CD8-positive, alpha-beta memory T cell (primary cell): ENCODE measurements around the gene PHF24. TPM values are rescaled to one million over a fixed set of nuclear protein-coding genes. Genes with fewer than 3 reads are reported as not detected.
A peak's percentile ranks its signal among the peaks of the same experiment; 100 is the strongest.
"Not testable (repeated sequence)": the region's sequence is repeated elsewhere in the genome, so short reads cannot be mapped to it uniquely, and the experiment has no call there.

ENCODE experiments used
- CTCF ChIA-PET: fragments of 350-600 bp; sonication (Branson Sonifier 250); formaldehyde crosslinking; loops from one replicate; lab custom pipeline; 2021; ENCODE audit warnings: antibody characterized with exemption; lab: Charles Lee
- POLR2A ChIA-PET: fragments of 350-600 bp; sonication (Branson Sonifier 250); formaldehyde crosslinking; loops from one replicate; lab custom pipeline; 2021; ENCODE audit warnings: antibody characterized with exemption; lab: Charles Lee
- DNase-seq, 5 donors: peaks; one replicate each; pipeline versions ENCODE4 v3.0.0 to v3.0.0-alpha.2; 2020 to 2022; ENCODE audit warnings: mixed read lengths in 1 of 5
- H3K27ac ChIP-seq: one replicate; pipeline ENCODE4 v1.7.0; 2013; ENCODE audit warnings: low read depth, mild to moderate bottlenecking, low read length, moderate library complexity
- H3K27me3 ChIP-seq: 2 replicates; pipeline ENCODE4 v1.7.0; 2013; ENCODE audit warnings: low read length, mild to moderate bottlenecking; ENCODE audit not compliant: insufficient read depth, poor library complexity, severe bottlenecking
- H3K36me3 ChIP-seq: 2 replicates; pipeline ENCODE4 v1.7.0; 2013; ENCODE audit warnings: mild to moderate bottlenecking, low read length, moderate library complexity; ENCODE audit not compliant: insufficient read depth
- H3K4me1 ChIP-seq: 2 replicates; pipeline ENCODE4 v1.7.0; 2013; ENCODE audit warnings: mild to moderate bottlenecking, low read length, moderate library complexity; ENCODE audit not compliant: insufficient read depth
- H3K4me3 ChIP-seq: 2 replicates; pipeline ENCODE4 v1.7.0; 2013; ENCODE audit warnings: mild to moderate bottlenecking, low read length
- H3K9me3 ChIP-seq: 2 replicates; pipeline ENCODE4 v1.7.0; 2013; ENCODE audit warnings: mild to moderate bottlenecking, low read length
- H3K27ac Mint-ChIP-seq, 8 donors: one replicate each; pipeline ENCODE4 v1.8.0; 2020 to 2021; ENCODE audit warnings: mixed read lengths in 8 of 8, mild to moderate bottlenecking in 6 of 8, inconsistent platforms in 3 of 8, moderate library complexity in 3 of 8
- H3K27me3 Mint-ChIP-seq, 2 donors: one replicate each; pipeline ENCODE4 v1.8.0; 2020 to 2021; ENCODE audit warnings: mixed read lengths in 2 of 2, mild to moderate bottlenecking in 1 of 2, moderate library complexity in 1 of 2
- H3K36me3 Mint-ChIP-seq, 3 donors: one replicate each; pipeline ENCODE4 v1.8.0; 2020 to 2021; ENCODE audit warnings: mixed read lengths in 3 of 3, inconsistent platforms in 1 of 3, mild to moderate bottlenecking in 1 of 3
- H3K4me1 Mint-ChIP-seq, 3 donors: one replicate each; pipeline ENCODE4 v1.8.0; 2020 to 2021; ENCODE audit warnings: mixed read lengths in 3 of 3, inconsistent platforms in 1 of 3, mild to moderate bottlenecking in 1 of 3
- H3K4me3 Mint-ChIP-seq, 7 donors: one replicate each; pipeline ENCODE4 v1.8.0; 2020 to 2021; ENCODE audit warnings: mixed read lengths in 7 of 7, mild to moderate bottlenecking in 6 of 7, moderate library complexity in 4 of 7, inconsistent platforms in 2 of 7
- H3K9me3 Mint-ChIP-seq, 5 donors: one replicate each; pipeline ENCODE4 v1.8.0; 2020 to 2022; ENCODE audit warnings: mixed read lengths in 5 of 5, mild to moderate bottlenecking in 3 of 5, moderate library complexity in 2 of 5, inconsistent platforms in 1 of 5
- polyA plus RNA-seq: library from polyadenylated mRNA; unstranded; fragments of 300-500 nt; fragmentation: Illumina TruSeq; gene quantifications from one replicate; pipeline ENCODE4 v1.2.3, GENCODE V29; 2021
- total RNA-seq, 2 experiments: library from RNA; stranded (reverse); gene quantifications; one replicate each; pipeline ENCODE4 v1.2.3, GENCODE V29; 2021

PHF24 gene
- total and polyA plus RNA-seq, 3 experiments from 2014 or later: 0.04 TPM; not detected in 2

DNA sequence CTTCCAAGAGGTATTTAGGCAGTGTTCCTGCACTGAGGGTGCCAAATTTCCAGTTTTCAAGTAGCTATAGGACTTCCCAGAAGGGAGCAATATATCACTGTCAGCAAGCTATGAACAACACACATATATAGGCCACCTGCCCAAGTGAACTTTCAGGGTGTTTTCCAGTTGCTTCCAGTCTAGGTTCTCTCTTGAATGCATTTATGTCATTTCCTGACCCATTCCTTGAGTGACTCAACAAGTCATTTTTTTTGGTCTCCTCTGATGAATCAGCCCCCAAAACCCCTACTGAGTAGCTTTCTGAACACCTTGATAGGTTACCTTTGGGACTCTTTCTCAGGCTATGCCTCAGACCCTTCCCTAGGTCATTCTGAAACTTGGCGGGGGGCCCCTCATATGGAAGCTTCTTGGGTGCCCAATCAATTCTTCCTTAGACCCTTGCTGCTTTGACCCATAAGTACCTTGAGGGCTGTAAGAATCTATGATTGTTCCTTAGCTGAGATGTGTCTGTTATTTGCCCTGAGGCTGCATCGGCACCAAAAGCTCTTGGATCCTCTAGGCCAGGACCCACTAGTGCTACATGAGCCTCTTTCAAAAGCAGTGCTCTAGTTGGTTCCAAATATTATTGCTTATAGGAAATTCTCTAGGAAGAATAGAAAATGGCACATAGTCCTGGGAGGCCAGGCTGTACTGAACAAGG is 43.9 kb downstream of the PHF24 start:
- H3K9me3 Mint-ChIP-seq: no peaks in the 10 kb centered on the region

GRCh38 chr9:35002623-35003022 is 44.5 kb downstream of the PHF24 start:
- no peaks in the 10 kb centered on the region for H3K9me3 Mint-ChIP-seq
- no peak overlapping the region for H3K27ac Mint-ChIP-seq
- H3K27me3 Mint-ChIP-seq: no peaks in the 10 kb centered on the region
- Histone ChIP-seq H3K9me3 (no peaks in the 10 kb centered on the region), H3K4me1 (no peaks in the 10 kb centered on the region), H3K4me3 (no peak overlapping the region), H3K36me3 (no peaks in the 10 kb centered on the region), H3K27ac (no peak overlapping the region), H3K27me3 (no peaks in the 10 kb centered on the region)
- CTCF ChIA-PET: interaction anchor here (1.4 kb wide), 2 partner anchors 8 to 18 kb away, joined by 3 to 4 read pairs; no protein-coding TSS in a partner anchor
- H3K4me1 Mint-ChIP-seq: no peaks in the 10 kb centered on the region
- DNase-seq: no peak
- H3K4me3 Mint-ChIP-seq: no peak overlapping the region
- H3K36me3 Mint-ChIP-seq: peaks cover 0 to 10% (median 0%) of the 10 kb centered on the region in 3 donors
- POLR2A ChIA-PET: no interaction called here

More for the DNA sequence above, 43.9 kb downstream of the PHF24 start:
- no peaks in the 10 kb centered on the region for H3K36me3 ChIP-seq
- ChIA-PET CTCF (interaction anchor here (1.4 kb wide), 2 partner anchors 8 to 17 kb away, joined by 3 to 4 read pairs; no protein-coding TSS in a partner anchor), POLR2A (no interaction called here)
- H3K4me3 ChIP-seq: no peak overlapping the region
- no peak overlapping the region for H3K4me3 Mint-ChIP-seq
- H3K27ac ChIP-seq: peak overlapping the region; percentile 12
- DNase-seq: no peak
- H3K4me1 Mint-ChIP-seq: no peaks in the 10 kb centered on the region
- H3K27me3 Mint-ChIP-seq: no peaks in the 10 kb centered on the region
- peaks cover 0 to 5% (median 2%) of the 10 kb centered on the region in 3 donors for H3K36me3 Mint-ChIP-seq
- no peaks in the 10 kb centered on the region for H3K9me3 ChIP-seq
- no peak overlapping the region for H3K27ac Mint-ChIP-seq
- H3K27me3 ChIP-seq: no peaks in the 10 kb centered on the region
- no peaks in the 10 kb centered on the region for H3K4me1 ChIP-seq

- H3K36me3 ChIP-seq, H3K4me1 Mint-ChIP-seq, H3K27me3 Mint-ChIP-seq, H3K9me3 ChIP-seq, H3K27me3 ChIP-seq, POLR2A ChIA-PET, CTCF ChIA-PET, H3K9me3 Mint-ChIP-seq, H3K27ac Mint-ChIP-seq, H3K27ac ChIP-seq, DNase-seq, H3K4me3 ChIP-seq, H3K4me1 ChIP-seq, H3K4me3 Mint-ChIP-seq: not testable (repeated sequence)
- peaks cover 0 to 13% (median 12%) of the 10 kb centered on the region in 3 donors for H3K36me3 Mint-ChIP-seq
Observed at GRCh38 chr9:35004299-35004698, 46.2 kb downstream of the PHF24 start.

DNA sequence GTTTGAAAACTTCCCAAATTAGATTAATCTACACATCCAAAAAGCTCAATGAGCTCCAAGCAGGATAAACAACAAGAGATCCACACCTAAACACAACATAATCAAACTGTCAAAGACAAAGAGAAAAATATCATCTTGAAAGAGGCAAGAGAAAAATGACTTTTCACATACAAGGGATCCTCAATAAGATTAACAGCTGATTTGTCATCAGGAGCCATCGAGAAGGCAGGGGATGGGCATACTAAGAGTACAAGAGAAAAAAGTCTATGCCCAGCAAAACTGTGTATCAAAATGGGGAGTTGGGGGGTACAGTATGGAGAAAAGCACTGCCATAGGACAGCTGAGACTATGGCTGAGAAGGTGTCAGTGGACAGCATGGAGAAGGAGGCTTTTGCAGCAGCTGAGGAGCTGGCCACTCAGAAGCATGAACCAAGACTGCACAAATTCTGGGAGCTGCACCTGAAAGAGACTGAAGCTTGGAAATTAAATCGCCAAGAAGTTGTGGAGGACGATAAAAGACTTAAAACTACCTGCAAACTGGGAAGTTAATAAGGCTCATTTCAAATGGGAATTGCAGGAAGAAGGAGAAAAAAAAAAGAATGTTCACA is 52.4 kb downstream of the PHF24 start:
- Mint-ChIP-seq H3K27me3 (no peaks in the 10 kb centered on the region), H3K36me3 (peaks cover 40 to 48% (median 44%) of the 10 kb centered on the region in 3 donors), H3K9me3 (peaks cover 14 to 26% (median 21%) of the 10 kb centered on the region in 5 donors), H3K4me3 (no peak overlapping the region), H3K4me1 (peaks cover 0 to 5% (median 0%) of the 10 kb centered on the region in 3 donors), H3K27ac (peak overlapping the region in 1 of 8 donors; percentile 56)
- POLR2A ChIA-PET: interaction anchor here (0.6 kb wide), 1 partner anchor 18 kb away, joined by 3 read pairs; no protein-coding TSS in a partner anchor
- Histone ChIP-seq H3K27me3 (no peaks in the 10 kb centered on the region), H3K27ac (no peak overlapping the region), H3K9me3 (no peaks in the 10 kb centered on the region), H3K4me3 (no peak overlapping the region), H3K36me3 (no peaks in the 10 kb centered on the region), H3K4me1 (no peaks in the 10 kb centered on the region)
- CTCF ChIA-PET: interaction anchor here (1.0 to 1.1 kb wide), 2 partner anchors 9 to 34 kb away, joined by 3 read pairs; no protein-coding TSS in a partner anchor
- no peak for DNase-seq

DNA sequence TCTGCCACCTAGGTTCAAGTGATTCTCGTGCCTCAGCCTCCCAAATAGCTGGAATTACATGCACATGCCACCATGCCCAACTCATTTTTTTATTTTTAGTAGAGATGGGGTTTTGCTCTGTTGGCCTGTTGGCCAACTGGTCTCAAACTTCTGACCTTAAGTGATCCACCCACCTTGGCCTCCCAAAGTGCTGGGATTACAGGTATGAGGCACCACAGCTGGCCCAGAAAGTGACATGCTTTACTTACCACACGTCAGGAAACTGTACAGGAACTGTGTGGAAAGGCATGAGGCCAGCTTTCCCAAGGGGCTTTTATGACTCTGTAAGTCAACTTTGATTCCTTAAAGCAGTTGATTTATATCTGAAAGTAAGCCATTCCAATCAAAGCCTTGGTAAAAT is 56.4 kb downstream of the PHF24 start:
- Histone ChIP-seq H3K4me1 (no peaks in the 10 kb centered on the region), H3K36me3 (no peaks in the 10 kb centered on the region), H3K4me3 (no peak overlapping the region), H3K27me3 (no peaks in the 10 kb centered on the region), H3K27ac (no peak overlapping the region), H3K9me3 (no peaks in the 10 kb centered on the region)
- peaks cover 0 to 5% (median 0%) of the 10 kb centered on the region in 3 donors for H3K4me1 Mint-ChIP-seq
- ChIA-PET POLR2A (no interaction called here), CTCF (no interaction called here)
- no peak for DNase-seq
- peaks cover 14 to 26% (median 21%) of the 10 kb centered on the region in 5 donors for H3K9me3 Mint-ChIP-seq
- peaks cover 36 to 51% (median 37%) of the 10 kb centered on the region in 3 donors for H3K36me3 Mint-ChIP-seq
- no peaks in the 10 kb centered on the region for H3K27me3 Mint-ChIP-seq
- H3K4me3 Mint-ChIP-seq: no peak overlapping the region
- H3K27ac Mint-ChIP-seq: no peak overlapping the region

- Mint-ChIP-seq H3K4me1 (peaks cover 0 to 10% (median 5%) of the 10 kb centered on the region in 3 donors), H3K27ac (peak overlapping the region in 1 of 8 donors; percentile 30), H3K4me3 (peak overlapping the region in 1 of 7 donors; percentile 44), H3K36me3 (peaks cover 16 to 28% (median 27%) of the 10 kb centered on the region in 3 donors)
- H3K27me3 Mint-ChIP-seq, CTCF ChIA-PET, POLR2A ChIA-PET, H3K9me3 Mint-ChIP-seq, H3K4me1 ChIP-seq, H3K27me3 ChIP-seq, H3K4me3 ChIP-seq, H3K36me3 ChIP-seq, H3K27ac ChIP-seq, DNase-seq, H3K9me3 ChIP-seq: not testable (repeated sequence)
Observed at GRCh38 chr9:35023443-35023842, 65.4 kb downstream of the PHF24 start.

DNA sequence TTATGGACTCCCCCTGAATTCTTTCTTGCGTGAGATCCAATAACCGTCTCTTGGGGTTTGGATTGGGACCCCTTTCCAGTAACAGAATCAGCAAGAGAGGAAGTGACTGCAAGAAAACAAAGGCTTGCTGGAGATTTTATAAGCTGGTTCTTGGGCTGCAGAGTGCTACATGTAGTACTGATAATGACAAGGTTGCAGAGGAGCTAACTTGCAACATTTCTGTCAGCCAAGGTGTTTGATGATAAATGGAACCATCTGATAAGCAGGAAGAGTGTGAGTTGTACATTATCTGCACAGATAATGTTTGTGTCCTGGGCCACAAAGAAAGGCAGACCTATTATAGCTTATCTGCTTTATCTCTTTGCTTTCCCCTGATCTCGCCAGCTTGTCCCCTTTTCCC is 68.6 kb downstream of the PHF24 start:
- Mint-ChIP-seq H3K27ac (peak overlapping the region in 1 of 8 donors; percentile 39), H3K9me3 (no peaks in the 10 kb centered on the region), H3K27me3 (no peaks in the 10 kb centered on the region), H3K4me1 (peaks cover 0 to 11% (median 5%) of the 10 kb centered on the region in 3 donors), H3K36me3 (peaks cover 13 to 23% (median 20%) of the 10 kb centered on the region in 3 donors), H3K4me3 (no peak overlapping the region)
- no peak overlapping the region for H3K27ac ChIP-seq
- H3K4me1 ChIP-seq: no peaks in the 10 kb centered on the region
- ChIA-PET POLR2A (no interaction called here), CTCF (no interaction called here)
- H3K9me3 ChIP-seq: no peaks in the 10 kb centered on the region
- H3K4me3 ChIP-seq: no peak overlapping the region
- DNase-seq: no peak
- no peaks in the 10 kb centered on the region for H3K27me3 ChIP-seq
- no peaks in the 10 kb centered on the region for H3K36me3 ChIP-seq

DNA sequence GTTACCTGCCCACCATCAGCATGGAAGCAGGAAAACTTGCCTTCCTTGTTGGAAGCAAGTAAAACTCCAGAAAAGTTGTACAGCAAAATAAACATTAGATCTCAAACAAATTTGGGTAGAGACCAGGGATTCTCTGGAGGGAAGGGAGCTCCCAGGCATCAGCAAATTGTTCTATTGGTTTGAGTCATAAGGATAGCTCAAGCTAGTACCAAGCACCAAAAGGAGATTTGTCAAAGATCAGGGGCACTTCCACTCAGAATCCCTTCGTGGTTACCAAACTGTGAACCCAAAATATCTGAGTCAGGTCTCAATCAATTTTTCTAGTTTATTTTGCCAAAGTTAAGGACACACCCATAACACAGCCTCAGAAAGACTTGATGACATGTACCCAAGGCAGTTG is 69.3 kb downstream of the PHF24 start:
- no peak overlapping the region for H3K4me3 ChIP-seq
- POLR2A ChIA-PET: interaction anchor here (0.7 kb wide), 1 partner anchor 128 kb away, joined by 6 read pairs; no protein-coding TSS in a partner anchor
- no peak for DNase-seq
- H3K9me3 ChIP-seq: no peaks in the 10 kb centered on the region
- no peaks in the 10 kb centered on the region for H3K36me3 ChIP-seq
- CTCF ChIA-PET: interaction anchor here (1.3 kb wide), 1 partner anchor 16 kb away, joined by 4 read pairs; no protein-coding TSS in a partner anchor
- peaks cover 10 to 19% (median 13%) of the 10 kb centered on the region in 3 donors for H3K36me3 Mint-ChIP-seq
- H3K9me3 Mint-ChIP-seq: no peaks in the 10 kb centered on the region
- H3K4me1 ChIP-seq: no peaks in the 10 kb centered on the region
- no peaks in the 10 kb centered on the region for H3K27me3 ChIP-seq
- peaks cover 0 to 11% (median 5%) of the 10 kb centered on the region in 3 donors for H3K4me1 Mint-ChIP-seq
- peak overlapping the region in 1 of 8 donors; percentile 22 for H3K27ac Mint-ChIP-seq
- H3K4me3 Mint-ChIP-seq: no peak overlapping the region
- no peak overlapping the region for H3K27ac ChIP-seq
- no peaks in the 10 kb centered on the region for H3K27me3 Mint-ChIP-seq
